ENCODE data around the gene CMTM5. TPM values are rescaled to one million over a fixed set of nuclear protein-coding genes. Genes with fewer than 3 reads are reported as not detected.
"Not testable (repeated sequence)": the region's sequence is repeated elsewhere in the genome, so short reads cannot be mapped to it uniquely, and the experiment has no call there.

Gene CMTM5
- total RNA-seq, 4 donors from 2014 or later: 1.5 TPM; not detected in 3

GRCh38 chr14:23414254-23414653 lies 37.4 kb downstream of the CMTM5 start:
- Histone ChIP-seq H3K27ac (no peak overlapping the region), H3K27me3 (no peaks in the 10 kb centered on the region), H3K4me1 (no peaks in the 10 kb centered on the region), H3K9me3 (no peaks in the 10 kb centered on the region), H3K36me3 (no peaks in the 10 kb centered on the region), H3K4me3 (replicated peaks in 1 of 3) (no peak overlapping the region)
- DNase-seq: no peak
- no peak for TF ChIP-seq CTCF (IDR thresholded peaks at IDR 0.05)
- no peak for TF ChIP-seq POLR2A (IDR thresholded peaks at IDR 0.05)
- intact Hi-C loops (cut with DNase I): no loop called here
- WGBS, 2 donors: 40 to 79% methylated on average over 3 of the region's 3 CpGs

GRCh38 chr14:23414906-23415820 lies 38.3 kb downstream of the CMTM5 start:
- Histone ChIP-seq H3K36me3 (no peaks in the 10 kb centered on the region), H3K27me3 (no peaks in the 10 kb centered on the region), H3K27ac (no peak overlapping the region), H3K4me1 (no peaks in the 10 kb centered on the region), H3K9me3 (no peaks in the 10 kb centered on the region), H3K4me3 (replicated peaks in 1 of 3) (no peak overlapping the region)
- TF ChIP-seq CTCF (IDR thresholded peaks at IDR 0.05) (no peak), POLR2A (IDR thresholded peaks at IDR 0.05) (no peak)
- no peak for DNase-seq
- intact Hi-C loops (cut with DNase I): no loop called here
- WGBS, 2 donors: 95% methylated on average over 29 to 38 of the region's 39 CpGs

GRCh38 chr14:23415821-23416778 lies 39.3 kb downstream of the CMTM5 start:
- DNase-seq: no peak
- WGBS, 2 donors: 72 to 77% methylated on average over 20 to 21 of the region's 21 CpGs
- Histone ChIP-seq H3K27me3 (no peaks in the 10 kb centered on the region), H3K9me3 (no peaks in the 10 kb centered on the region), H3K4me1 (no peaks in the 10 kb centered on the region), H3K36me3 (no peaks in the 10 kb centered on the region), H3K4me3 (replicated peaks in 1 of 3) (no peak overlapping the region), H3K27ac (no peak overlapping the region)
- intact Hi-C loops (cut with DNase I): no loop called here
- TF ChIP-seq POLR2A (IDR thresholded peaks at IDR 0.05): no peak
- no peak for TF ChIP-seq CTCF (IDR thresholded peaks at IDR 0.05)

GRCh38 chr14:23416801-23417200 lies 40.0 kb downstream of the CMTM5 start:
- H3K4me3 ChIP-seq (replicated peaks in 1 of 3): no peak overlapping the region
- H3K4me1 ChIP-seq: no peaks in the 10 kb centered on the region
- no peaks in the 10 kb centered on the region for H3K36me3 ChIP-seq
- no peaks in the 10 kb centered on the region for H3K27me3 ChIP-seq
- no peaks in the 10 kb centered on the region for H3K9me3 ChIP-seq
- H3K27ac ChIP-seq: no peak overlapping the region
- no peak for DNase-seq
- intact Hi-C loops (cut with DNase I): no loop called here
- WGBS, 2 donors: 77 to 82% methylated on average over 11 of the region's 11 CpGs
- TF ChIP-seq CTCF (IDR thresholded peaks at IDR 0.05) (no peak), POLR2A (IDR thresholded peaks at IDR 0.05) (no peak)

- intact Hi-C loops (cut with DNase I); H3K27ac ChIP-seq; H3K9me3 ChIP-seq; H3K4me1 ChIP-seq; H3K4me3 ChIP-seq (replicated peaks in 1 of 3); H3K36me3 ChIP-seq; H3K27me3 ChIP-seq; DNase-seq: not testable (repeated sequence)
- 81 to 86% methylated on average over 12 of the region's 12 CpGs for WGBS, 2 donors
Measured at GRCh38 chr14:23417269-23417668, 40.4 kb downstream of the CMTM5 start.
